Stimulated activated CD8-positive, alpha-beta memory T cell treated with anti-CD3 and anti-CD28 coated beads, Interleukin-7, amount 100 ng/mL, for 48 hours (primary cell): ENCODE data around the gene UQCC2.

Source experiments
- DNase-seq, 2 donors: peaks; one replicate each; pipeline ENCODE4 v3.0.0-alpha.2; 2020; ENCODE audit warnings: low read depth in 1 of 2; ENCODE audit errors: extremely low read depth in 1 of 2

The UQCC2 gene

GRCh38 chr6:33678233-33678931 is 33.1 kb downstream of the UQCC2 start:
- no peak for DNase-seq

GRCh38 chr6:33677689-33678088 is 33.8 kb downstream of the UQCC2 start:
- DNase-seq: no peak

- DNase-seq: no peak
Measured at GRCh38 chr6:33677143-33677660, 34.3 kb downstream of the UQCC2 start.

- DNase-seq: no peak
Measured at GRCh38 chr6:33676416-33677142, 34.9 kb downstream of the UQCC2 start.

GRCh38 chr6:33675968-33676367 is 35.5 kb downstream of the UQCC2 start:
- no peak for DNase-seq

GRCh38 chr6:33673851-33674250 is 37.6 kb downstream of the UQCC2 start:
- no peak for DNase-seq

GRCh38 chr6:33672808-33673207 is 38.7 kb downstream of the UQCC2 start:
- no peak for DNase-seq

GRCh38 chr6:33671744-33672072 is 39.8 kb downstream of the UQCC2 start:
- no peak for DNase-seq

GRCh38 chr6:33670971-33671743 is 40.3 kb downstream of the UQCC2 start:
- DNase-seq: no peak

GRCh38 chr6:33670086-33670660 is 41.3 kb downstream of the UQCC2 start:
- no peak for DNase-seq

GRCh38 chr6:33668914-33669313 is 42.6 kb downstream of the UQCC2 start:
- DNase-seq: no peak

GRCh38 chr6:33668328-33668727 is 43.2 kb downstream of the UQCC2 start:
- no peak for DNase-seq

GRCh38 chr6:33667776-33668175 is 43.7 kb downstream of the UQCC2 start:
- no peak for DNase-seq

- DNase-seq: no peak
Measured at GRCh38 chr6:33667072-33667471, 44.4 kb downstream of the UQCC2 start.

GRCh38 chr6:33665957-33666356 is 45.5 kb downstream of the UQCC2 start:
- DNase-seq: no peak

GRCh38 chr6:33664506-33665057 is 46.9 kb downstream of the UQCC2 start:
- no peak for DNase-seq

GRCh38 chr6:33663727-33664449 is 47.6 kb downstream of the UQCC2 start:
- no peak for DNase-seq

- DNase-seq: no peak
Measured at GRCh38 chr6:33663028-33663427, 48.5 kb downstream of the UQCC2 start.

GRCh38 chr6:33662318-33662717 is 49.2 kb downstream of the UQCC2 start:
- no peak for DNase-seq

GRCh38 chr6:33661106-33661838 is 50.2 kb downstream of the UQCC2 start:
- no peak for DNase-seq
